ENCODE results near the gene DYNLL2. TPM values are rescaled to one million over a fixed set of nuclear protein-coding genes. Genes with fewer than 3 reads are reported as not detected.
A peak's percentile ranks its signal among the peaks of the same experiment; 100 is the strongest.

DYNLL2 gene
- total RNA-seq, 4 donors from 2014 or later = 13.0 to 18.5 (median 14.4) TPM

DNA sequence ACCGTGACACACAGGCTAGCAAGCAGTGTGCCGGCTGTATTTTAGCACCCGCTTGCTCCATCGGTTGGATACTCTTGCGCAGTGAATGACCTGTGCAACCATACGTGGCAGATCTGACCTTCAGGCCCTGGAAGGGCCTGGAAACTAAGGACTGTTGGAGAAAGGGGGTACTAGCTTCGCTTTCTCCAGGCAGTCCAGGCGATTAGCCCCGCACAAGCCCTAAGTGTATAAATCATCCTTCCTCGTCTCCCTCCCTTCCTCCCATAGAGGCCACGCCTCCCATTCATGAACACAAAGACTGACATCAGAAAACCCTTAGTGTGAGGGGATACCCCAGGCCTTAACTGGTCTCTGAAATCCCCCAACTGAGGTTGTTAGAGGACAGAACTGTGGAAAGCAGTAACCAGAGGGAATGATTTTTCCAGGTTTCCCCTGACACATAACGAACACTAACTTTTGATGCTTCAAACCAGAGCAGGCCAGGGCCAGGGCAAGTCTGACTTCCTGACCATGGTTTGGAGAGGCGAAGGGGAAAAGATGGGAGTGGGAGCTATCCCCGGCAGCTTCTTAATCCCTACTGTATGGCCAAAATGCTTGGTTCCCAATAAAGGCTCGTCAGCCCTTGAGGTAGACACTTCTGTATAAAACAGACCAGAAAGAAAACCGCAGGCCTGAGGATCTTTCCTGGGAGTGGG is 1.4 kb upstream of the DYNLL2 start:
- Histone ChIP-seq H3K27ac (peak overlapping the region in 1 of 4 donors; percentile 98), H3K27me3 (no peaks in the 10 kb centered on the region), H3K4me3 (no peak overlapping the region), H3K36me3 (peaks cover 0 to 8% (median 0%) of the 10 kb centered on the region in 3 donors), H3K9me3 (no peaks in the 10 kb centered on the region), H3K4me1 (peaks cover 15 to 38% (median 19%) of the 10 kb centered on the region in 3 donors)
- no peak for DNase-seq
- 85 to 89% methylated on average over 14 to 16 of the region's 16 CpGs for WGBS, 2 donors
- intact Hi-C loops (cut with DNase I) = loop anchor here (5.0 kb wide), 1 partner anchor 74 kb away; the partner anchor contains the start of gene SRSF1
- no peak for TF ChIP-seq POLR2A (IDR thresholded peaks at IDR 0.05)
- no peak for TF ChIP-seq CTCF (IDR thresholded peaks at IDR 0.05)

GRCh38 chr17:58082341-58082869 is 814 bp upstream of the DYNLL2 start:
- Histone ChIP-seq H3K9me3 (no peaks in the 10 kb centered on the region), H3K4me3 (peak overlapping the region in 3 of 4 donors; percentile 81 to 99 (median 99)), H3K27me3 (no peaks in the 10 kb centered on the region), H3K36me3 (peaks cover 0 to 14% (median 0%) of the 10 kb centered on the region in 3 donors), H3K4me1 (peaks cover 15 to 44% (median 19%) of the 10 kb centered on the region in 3 donors), H3K27ac (peak overlapping the region; percentile 86 to 98 (median 98))
- DNase-seq = no peak
- intact Hi-C loops (cut with DNase I) = loop anchor here (5.0 kb wide), 1 partner anchor 75 kb away; the partner anchor contains the start of gene SRSF1
- TF ChIP-seq POLR2A (IDR thresholded peaks at IDR 0.05) = no peak
- no peak for TF ChIP-seq CTCF (IDR thresholded peaks at IDR 0.05)
- WGBS, 2 donors = 66 to 77% methylated on average over 8 to 9 of the region's 10 CpGs

DNA sequence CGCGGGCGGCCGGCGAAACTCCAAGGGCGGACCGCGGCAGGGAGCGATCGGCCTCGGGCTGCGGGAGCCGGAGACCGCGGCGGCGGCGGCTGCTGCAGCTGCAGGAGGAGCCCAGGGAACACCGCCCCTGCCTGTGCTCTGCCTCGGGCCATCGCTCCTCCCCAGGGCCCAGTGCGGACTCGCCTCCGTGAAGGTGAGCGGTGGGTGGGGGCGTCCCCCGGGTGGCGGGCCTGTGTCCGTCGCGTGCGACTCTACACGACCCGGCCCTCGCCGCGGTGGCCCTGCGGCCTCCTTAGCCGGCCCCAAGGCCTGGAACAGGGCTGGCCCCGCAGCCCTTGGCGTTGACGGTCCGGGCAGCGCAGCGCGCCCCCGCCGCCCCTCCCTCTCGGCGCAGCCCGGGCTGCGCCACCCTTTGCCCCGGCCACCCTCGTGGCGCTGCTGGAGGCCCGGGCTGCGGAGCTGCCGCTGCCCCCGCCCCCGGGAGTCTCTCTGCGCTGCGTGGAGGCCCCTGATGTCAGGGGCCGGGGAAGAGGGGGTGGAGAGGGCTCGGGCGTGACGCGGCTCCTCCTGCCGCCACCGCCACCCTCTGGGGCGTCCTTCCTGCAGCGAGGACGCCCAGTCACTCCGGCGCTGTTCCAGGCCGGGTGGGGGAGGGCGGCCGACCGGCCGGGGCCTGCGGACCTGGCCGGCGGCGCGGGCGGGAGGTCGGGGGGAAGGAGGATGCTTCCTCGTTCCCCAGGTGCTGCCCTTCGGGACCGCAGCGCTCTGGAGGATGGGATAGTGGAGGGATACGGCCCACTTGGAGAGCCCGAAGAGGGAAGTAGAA is 485 bp downstream of the DYNLL2 start:
- Histone ChIP-seq H3K27me3 (no peaks in the 10 kb centered on the region), H3K27ac (peak overlapping the region; percentile 93 to 98 (median 98)), H3K4me1 (peaks cover 15 to 57% (median 19%) of the 10 kb centered on the region in 3 donors), H3K4me3 (peak overlapping the region; percentile 81 to 100 (median 99)), H3K9me3 (no peaks in the 10 kb centered on the region), H3K36me3 (peaks cover 0 to 27% (median 0%) of the 10 kb centered on the region in 3 donors)
- 0% methylated on average over 3 to 6 of the region's 92 CpGs for WGBS, 2 donors
- no peak for DNase-seq
- TF ChIP-seq CTCF (IDR thresholded peaks at IDR 0.05) (no peak), POLR2A (IDR thresholded peaks at IDR 0.05) (peak in 2 of 4 donors; percentile 33 to 56)
- intact Hi-C loops (cut with DNase I) = loop anchor here (5.0 kb wide), 1 partner anchor 76 kb away; the partner anchor contains the start of gene SRSF1

- Histone ChIP-seq H3K36me3 (peaks cover 4 to 34% (median 7%) of the 10 kb centered on the region in 3 donors), H3K9me3 (no peaks in the 10 kb centered on the region), H3K4me3 (peak overlapping the region; percentile 81 to 100 (median 99)), H3K27ac (peak overlapping the region; percentile 93 to 98 (median 98)), H3K27me3 (no peaks in the 10 kb centered on the region), H3K4me1 (peaks cover 15 to 64% (median 19%) of the 10 kb centered on the region in 3 donors)
- TF ChIP-seq POLR2A (IDR thresholded peaks at IDR 0.05) = no peak
- peak in 2 of 6 experiments; percentile 23 to 37 for TF ChIP-seq CTCF (IDR thresholded peaks at IDR 0.05)
- DNase-seq = no peak
- intact Hi-C loops (cut with DNase I) = loop anchor here (5.0 kb wide), 1 partner anchor 77 kb away; the partner anchor contains the start of gene SRSF1
- 0 to 3% methylated on average over 5 to 7 of the region's 7 CpGs for WGBS, 2 donors
Observed at GRCh38 chr17:58084317-58084981, 1.2 kb downstream of the DYNLL2 start.

All from esophagus squamous epithelium (tissue), 5 donors.